Stimulated activated CD4-positive, alpha-beta T cell treated with anti-CD3 and anti-CD28 coated beads, TNF-alpha, amount 100 ng/mL, for 4 hours (primary cell): ENCODE results near the gene REPS2.
A peak's percentile ranks its signal among the peaks of the same experiment; 100 is the strongest.

Experiments
- DNase-seq, 3 experiments: peaks; one replicate each; pipeline ENCODE4 v3.0.0-alpha.2; 2020; ENCODE audit warnings: low read depth in 3 of 3

The REPS2 gene

DNA sequence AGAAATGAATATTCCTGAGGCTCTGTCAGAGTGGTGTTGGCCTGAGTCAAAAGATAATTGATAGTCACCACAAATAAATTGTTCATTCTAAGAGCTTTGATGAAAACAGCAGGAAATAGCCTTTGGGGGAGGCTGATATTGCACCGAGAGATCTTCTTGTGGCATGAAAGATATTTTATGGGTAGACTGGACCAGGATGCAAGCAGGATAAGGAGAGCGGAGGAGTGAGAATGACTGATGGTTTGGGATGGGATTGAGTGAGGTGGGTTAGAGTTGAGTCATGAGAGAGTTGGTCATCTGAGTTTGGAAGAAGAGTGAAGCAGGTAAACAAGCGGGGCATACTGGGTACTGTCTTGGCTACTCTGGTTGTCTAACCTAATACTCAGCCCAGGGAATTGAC, 88.7 kb downstream of the REPS2 start:
- no peak for DNase-seq

DNA sequence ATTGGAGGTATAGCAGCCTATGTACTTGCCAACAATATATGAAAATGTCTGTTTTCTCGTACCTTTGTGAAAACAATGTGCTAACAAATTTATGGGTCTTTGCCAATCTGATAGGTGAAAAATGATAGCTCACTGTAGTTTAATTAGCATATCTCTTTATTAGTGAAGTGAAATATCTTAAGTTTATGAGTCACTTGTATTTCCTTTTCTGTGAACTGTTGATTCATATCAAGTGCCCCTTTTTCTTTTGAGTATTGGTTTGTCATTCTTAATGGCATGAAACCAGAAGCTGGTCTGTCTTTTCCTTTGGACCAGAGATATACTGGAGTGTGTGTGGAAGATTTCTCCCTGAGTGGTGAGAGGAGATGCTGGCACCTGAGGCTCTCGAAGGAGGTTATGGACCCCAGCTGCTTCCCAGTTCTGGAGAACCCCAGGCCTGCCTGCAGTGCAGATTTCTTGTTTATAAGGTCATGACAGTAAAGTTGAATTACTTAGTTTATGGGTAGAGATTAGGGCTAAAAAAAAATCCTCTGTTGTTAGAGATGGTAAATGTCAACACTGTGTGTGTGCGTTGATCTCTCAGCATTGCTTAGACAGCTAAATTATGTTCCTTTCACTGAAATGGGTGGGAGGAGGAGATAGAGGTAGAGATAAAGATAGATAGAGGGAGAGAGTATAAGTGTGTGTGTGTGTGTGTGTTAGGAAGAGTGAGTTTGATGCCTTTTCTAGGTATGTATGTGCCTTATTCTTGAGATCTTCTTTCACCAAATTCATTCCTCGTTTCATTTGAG, 89.9 kb downstream of the REPS2 start:
- DNase-seq, result no peak

DNA sequence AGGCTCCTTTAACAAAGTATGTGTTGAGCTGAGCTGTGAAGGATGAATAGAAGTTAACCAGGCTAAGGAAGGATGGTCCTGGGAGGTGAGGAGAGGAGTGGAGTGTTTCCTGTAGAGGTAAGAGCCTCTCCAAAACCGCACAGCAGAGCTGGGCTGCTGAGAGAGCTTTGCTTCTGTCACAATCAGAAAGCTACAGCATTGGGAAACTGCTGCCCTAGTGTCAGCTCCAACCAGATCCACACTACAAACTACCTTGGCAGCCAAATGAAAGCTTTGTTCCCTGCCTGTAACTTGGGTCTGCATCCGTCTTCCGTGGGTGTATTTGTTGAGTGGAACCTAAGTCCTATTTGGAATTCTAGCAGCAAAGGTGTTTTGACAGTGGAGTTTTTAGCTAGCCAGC, 91.8 kb downstream of the REPS2 start:
- DNase-seq, result no peak

DNA sequence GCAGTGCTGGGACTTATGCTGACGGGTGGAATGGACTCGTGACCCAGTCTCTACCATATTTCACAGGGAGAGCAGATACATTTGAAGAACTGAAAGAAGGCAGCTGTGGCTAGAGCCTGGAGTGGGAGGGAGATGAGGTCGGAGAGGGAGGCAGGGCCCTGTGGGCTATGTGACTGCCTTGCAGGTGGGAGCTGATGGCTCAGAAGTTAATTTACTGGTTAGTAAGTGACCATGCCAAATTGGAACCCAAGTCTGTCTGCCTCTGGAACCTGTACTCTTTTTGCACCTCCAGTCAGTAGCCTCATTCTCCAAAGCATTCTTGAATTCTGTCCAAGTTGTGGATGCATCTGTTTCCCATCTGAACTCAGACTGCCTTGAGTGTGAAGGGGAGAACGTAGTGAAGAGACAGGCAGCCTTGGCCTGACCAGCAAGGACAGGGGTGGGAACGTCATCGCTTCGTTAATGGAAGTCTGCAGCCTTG, 92.3 kb downstream of the REPS2 start:
- DNase-seq, result no peak

DNA sequence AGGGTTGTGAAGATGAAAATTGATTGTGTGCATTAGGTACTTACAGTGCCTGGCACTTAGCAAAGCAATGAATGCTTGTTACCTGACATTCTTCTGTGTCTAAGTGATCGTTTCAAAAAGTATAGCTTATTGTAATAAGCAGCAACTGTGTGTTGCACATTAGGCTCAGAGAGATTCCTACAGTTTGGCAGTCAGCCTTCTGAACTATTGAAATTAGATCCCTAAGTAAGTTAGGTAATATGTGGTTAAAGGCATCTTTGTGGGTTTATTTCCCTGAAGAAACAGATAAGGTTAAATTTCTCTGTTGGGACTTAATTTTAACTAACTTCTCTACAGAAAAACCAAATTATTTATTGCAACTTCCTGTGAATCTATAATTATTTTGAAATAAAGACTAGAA, 93.4 kb downstream of the REPS2 start:
- DNase-seq, result no peak

DNA sequence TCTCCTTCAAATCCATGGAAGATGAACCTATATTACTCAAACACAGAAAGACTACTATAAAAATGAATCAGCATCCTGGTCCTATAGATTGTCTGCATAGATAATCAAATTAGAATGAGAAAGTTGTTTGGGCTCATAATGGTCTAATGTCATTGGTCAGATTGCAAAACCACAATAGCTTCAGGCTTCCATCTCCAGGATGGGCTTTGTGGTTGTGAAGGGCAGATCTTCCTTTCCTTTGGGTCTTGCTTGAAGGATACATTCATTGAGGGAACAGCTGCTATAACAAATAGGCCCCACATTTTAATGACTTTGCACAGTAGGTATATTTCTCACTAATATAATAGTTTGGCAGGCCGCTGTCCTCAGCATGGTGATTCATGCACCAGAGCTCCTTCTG, 94.3 kb downstream of the REPS2 start:
- DNase-seq, result no peak

DNA sequence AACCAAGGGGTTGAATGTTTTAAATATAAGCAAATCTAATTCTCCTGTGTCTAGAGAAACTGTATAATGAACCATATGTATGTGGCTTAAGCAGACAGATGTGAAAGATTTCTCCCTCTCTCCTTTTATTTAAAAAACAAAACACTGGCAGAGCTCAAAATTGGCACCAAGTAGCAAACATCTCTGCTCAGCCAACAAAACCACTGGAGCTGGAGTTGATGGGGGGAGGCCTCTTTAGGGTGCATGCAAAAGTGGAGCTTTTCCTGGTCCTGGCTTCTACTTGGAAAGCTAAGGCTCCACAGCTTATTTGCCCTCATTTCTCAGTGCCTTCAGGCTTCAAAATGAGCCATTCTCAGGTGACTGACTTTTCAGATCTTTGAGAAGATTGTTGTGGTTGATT, 95.6 kb downstream of the REPS2 start:
- no peak for DNase-seq

DNA sequence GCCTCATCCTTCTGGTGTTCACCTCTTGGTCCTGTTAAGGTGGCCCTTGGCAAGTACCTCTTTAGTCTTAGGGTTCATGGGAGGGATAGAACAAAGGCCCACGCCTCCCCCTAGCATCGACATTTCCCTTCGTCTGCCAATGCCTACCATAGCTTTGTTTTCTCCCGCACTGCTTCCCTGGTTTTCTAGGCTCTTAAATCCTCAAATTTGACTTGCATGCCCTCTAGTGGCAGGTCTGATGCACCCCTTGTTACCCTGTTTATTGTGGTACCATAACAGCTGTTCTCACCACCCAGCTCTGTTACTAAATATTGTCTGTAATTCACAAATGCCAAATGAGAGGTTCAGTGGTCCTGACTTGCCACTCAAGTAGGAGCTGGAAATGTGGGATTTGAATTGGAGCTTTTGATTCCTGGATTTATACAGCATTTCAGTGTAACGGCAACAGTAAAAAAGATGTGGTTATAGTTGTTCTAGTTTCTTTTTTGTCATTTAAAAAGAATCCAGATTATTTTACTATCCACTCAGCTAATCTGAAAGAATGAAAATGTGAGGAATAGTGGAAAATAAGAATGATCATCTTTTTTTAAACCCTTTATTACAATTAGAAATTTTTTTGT, 100.1 kb downstream of the REPS2 start:
- DNase-seq, result peak in 2 of 3 experiments; percentile 0 to 1

DNA sequence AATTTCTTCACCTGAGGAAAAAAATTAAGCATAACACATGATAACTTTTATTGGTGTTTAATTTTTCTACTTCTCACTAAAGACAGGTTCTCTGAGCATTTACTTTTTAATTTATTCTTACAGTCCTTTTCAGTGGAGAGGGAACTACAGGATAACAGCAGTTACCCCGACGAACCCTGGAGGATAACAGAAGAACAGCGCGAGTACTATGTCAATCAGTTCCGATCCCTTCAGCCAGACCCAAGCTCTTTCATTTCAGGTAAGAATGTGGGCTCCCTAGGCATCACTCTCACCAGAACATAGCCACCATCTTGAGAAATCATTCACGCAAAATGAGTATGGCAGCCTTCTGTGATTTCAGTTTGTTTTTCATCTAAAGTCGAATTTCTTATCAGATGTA, 100.8 kb downstream of the REPS2 start:
- no peak for DNase-seq

DNA sequence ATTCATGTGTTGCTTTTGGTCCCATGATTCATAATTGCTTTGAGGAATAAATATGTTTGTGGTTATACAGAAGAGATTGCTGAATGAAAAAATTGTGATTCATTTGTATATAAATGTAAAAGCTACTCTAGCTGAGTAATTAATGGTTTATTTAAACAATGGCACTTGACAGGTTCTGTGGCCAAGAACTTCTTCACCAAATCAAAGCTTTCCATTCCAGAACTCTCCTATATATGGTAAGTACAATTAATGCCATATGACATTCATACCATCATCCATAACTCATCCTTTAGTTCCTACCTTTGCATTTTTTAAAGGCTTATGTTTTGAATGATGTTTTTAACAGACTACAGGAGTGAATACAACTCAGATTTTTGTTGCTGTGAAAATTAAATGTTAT, 105.8 kb downstream of the REPS2 start:
- DNase-seq, result no peak

DNA sequence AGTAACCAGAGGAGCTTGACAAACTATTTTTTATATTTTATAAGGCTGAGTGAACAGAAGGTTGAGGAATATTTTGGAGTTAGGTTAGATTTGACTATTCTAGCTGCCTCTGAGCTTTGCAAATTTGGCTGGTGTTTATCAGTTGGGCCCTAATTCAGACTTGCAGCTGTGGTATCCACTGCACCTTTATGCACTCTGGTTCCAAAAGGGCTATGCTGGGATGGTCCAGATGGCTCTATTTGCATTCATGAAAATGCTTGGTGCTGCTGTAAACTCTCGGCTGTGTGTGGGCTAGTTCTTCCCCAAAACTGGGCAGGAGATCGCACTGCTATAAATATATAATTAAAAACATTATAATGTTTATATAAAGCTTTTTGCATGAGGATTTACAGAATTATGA, 106.3 kb downstream of the REPS2 start:
- DNase-seq, result no peak

DNA sequence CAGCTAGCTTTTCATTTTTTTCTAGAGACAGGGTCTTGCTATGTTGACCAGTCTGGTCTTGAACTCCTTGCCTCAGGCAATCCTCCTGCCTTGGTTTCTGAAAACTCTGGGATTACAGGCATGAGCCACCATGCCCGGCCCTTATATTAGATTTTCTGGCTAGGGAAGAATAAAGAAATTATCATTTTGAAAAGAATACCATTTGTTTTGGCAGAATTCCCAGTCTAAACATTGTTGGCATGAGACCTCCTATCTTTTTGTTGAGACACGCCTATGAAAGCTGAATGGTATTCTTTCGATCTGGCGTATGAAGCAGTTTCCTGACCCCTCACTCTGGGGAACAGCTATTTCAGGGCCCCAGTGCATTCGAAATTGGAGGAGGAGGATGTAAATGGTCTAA, 107.0 kb downstream of the REPS2 start:
- no peak for DNase-seq

DNA sequence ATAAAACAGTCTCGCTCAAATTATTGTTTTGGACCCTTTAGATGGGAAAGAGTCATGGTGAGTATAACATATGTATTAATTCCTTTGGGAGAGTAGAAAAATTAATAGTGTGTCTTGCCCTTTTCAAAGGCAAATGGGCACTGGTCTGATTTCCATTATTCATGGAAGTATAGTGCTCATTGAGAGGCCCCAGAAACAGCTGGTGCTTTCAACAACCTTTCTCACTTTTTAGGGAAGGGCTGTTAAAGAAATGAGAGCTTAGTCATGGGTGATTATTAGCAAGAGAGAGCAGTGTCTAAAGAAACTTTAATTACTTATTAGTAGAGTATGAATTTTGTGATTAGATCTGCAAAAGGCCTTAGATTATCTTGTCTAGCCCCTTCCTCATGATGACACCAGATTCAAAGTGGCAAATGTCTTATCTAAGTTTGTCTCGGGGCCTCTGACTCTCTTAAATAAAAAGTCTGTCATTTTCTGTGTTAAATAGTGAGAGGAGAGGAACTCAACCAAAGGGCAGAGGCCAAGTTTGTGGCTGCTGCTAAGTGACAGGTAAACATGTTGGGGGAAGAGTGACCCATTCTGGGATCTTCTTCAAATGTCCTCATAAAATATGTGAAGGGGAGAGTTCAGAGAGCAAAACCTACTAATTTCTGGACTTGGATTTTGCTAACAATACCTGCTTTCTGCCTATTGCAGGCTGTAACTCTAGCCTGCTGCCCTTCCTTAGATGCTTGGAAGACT, 110.6 kb downstream of the REPS2 start:
- no peak for DNase-seq

DNA sequence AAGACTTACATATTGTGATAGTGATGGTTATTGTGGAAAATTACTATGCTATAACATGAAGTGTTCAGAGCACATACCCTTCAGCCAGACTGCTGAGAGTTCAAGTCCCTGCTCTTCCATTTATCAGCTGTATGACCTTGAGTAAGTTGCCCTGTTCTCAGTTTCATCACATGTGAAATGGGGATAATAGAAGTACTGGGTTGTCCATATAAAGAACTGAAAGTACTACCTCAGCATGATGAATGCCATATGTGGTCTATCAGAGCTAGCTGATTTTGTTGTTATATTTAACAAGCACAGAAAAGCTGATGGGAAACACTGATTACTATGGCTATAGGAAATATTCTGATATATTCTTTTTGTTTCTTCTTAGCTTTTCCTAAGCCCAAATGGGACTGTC, 115.6 kb downstream of the REPS2 start:
- DNase-seq, result no peak

DNA sequence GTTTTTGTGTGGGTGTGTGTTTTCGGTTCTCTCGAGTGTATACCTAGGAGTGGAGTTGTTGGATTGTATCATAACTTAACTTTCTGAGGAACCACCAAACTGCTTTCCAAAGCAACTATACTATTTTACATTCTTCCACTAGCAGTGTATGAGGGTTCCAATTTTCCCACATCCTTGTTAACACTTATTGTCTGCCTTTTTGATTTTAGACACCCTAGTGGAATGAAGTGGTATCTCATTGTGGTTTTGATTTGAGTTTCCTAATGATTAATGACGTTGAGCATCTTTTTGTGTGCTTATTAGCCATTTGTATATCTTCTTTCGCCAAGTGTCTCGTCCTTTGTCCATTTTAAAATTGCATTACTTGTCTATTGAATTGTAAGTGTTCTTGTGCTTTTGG, 118.6 kb downstream of the REPS2 start:
- no peak for DNase-seq

DNA sequence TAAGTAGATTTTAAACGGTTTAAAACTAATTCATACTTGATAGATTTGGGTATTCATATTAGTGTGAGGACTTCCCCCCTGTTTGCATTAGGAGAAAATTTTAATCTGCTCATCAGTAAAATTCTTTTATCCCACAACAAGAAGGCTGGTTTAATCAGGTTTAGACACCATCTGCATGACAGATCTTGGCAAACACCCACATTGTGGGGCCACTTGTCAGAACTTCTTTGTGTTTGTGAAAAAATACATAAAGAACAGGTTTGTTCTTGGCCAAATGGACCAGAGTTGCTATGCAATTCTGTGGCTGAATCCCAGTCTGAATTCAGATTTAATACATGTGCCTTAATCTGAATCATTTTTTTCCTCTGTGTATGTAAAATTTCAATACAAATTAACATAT, 121.1 kb downstream of the REPS2 start:
- DNase-seq, result no peak

DNA sequence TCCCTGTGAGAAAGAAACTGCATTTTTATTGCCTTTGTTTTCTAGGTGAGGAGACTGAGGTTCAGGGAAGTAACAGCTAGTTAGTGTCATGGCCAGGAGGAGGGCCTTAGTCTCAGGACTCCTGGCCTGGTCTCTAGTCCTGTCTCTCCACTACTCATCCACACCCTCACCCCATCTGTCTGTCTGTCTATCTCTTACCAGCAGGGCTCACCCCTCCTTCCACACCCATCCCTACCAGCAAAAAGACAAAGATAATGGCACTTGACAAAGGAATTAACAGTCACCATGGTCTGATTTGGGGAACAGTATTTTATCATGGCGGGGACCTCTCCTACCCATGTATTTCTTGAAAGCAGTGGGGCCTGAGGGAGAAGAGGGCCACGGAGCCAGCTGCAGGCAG, 125.8 kb downstream of the REPS2 start:
- DNase-seq, result no peak

DNA sequence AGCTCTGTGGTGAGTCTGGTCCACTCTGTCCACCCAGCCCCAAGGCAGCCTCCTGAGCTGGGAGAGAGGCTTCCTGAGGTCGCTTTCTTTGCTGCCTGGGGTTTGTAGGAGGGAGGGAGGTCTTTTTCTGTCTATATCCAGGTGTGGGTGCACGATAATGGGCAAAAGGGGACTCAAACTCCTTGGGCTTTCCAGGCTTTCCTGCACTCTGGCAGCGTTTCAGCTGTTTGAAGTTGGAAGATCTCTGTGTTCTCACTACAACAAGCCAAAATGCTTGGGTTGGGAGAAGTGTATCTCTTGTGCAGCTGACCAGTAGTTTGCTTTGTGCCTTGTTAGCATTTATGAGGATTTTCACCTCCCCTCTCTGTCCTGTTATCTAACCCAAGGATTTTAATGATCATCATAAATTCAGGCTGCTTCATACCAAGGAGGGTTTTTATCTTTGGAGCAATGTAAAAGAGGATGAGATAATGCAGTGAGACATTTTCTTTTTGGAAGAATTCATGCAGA, 126.3 kb downstream of the REPS2 start:
- DNase-seq, result no peak

DNA sequence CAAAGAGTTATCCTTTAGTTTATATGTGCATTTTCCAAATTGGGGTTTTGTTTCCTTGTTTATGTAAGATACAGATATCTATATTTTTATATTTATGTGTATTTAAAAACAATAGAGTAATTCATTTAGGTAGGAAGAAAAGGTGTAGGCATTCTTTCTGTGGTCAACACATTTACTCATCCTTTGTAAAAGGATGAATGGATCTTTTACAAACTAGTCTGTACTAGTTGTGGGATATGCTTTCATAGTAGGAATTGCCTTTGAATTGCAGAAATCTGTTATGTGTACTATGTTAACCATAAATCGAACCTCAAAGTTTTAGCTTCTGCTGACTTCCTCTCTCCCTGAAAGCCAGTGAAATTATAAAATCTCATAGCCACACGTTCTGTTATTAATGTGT, 128.5 kb downstream of the REPS2 start:
- DNase-seq, result no peak

DNA sequence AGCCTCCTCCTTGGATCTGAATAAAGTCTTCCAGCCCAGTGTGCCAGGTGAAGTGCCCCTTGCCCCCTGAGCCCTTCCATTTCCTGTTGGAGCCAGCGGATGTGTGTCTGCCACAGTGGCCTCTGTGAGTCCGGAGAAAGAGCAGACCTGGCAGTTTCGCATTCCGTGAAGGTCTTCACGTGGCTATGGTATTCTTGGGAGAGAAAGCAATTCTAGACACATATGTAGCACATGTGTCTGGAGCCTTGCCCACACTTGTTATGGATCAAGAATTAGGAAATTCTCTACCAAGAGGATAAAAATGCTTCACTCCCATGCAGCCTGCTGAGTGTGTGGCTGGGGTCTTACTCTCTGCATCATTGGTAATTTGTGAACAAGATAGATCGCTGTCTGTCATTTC, 130.9 kb downstream of the REPS2 start:
- no peak for DNase-seq

DNA sequence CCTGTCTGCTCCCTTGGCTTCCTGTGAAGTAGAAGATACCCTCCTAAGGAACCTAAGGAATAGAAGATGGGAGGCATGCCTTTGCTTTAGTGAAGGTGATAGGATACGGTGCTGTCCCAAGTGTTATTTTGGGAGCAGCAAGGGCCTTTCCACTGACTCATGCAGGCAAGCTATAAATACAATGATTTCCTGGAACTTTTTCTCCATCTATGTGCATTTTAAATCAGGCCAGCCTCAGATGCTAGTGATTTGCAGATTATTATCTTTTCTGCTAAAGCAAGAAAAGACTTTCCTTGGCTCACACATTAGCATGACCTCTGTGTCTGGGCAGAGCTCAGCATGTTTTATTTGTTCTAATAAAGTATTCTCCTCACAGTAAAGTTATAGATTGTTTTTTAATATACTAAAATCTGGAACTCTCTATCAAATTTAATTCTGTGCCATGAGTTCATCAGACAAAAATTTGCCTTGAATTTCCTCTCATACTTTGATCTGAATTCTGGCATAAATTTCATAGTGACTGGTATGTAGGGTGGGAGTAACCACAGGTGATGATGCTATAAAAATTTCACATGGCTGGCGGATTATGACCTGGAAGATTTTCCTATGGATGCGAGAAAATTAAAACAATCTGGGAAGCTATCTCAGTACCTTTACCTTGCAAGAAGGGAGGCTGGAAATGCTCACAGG, 131.7 kb downstream of the REPS2 start:
- no peak for DNase-seq

DNA sequence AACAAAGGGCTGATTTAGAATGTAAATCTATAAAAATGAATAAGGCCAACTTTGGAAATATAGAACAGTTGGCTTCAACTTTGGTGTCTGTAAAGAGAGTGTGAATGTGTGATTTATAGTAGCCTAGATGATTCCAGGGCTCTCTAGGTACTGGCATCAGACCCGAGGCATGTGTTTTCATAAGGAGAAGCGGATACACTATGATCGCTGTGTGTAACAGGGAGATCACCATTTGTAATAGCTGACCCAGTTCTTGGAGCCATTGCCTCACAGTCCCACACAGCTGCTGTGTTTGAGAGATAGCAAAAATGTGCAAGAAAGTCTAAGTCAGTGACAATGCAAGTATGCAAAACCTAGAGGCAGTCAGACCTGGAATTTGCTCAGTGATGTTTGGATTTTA, 135.1 kb downstream of the REPS2 start:
- no peak for DNase-seq
